ENCODE measurements around the gene SPPL2B.

GRCh38 chr19:2350656-2351055 is 22.2 kb downstream of the SPPL2B start:
- TF ChIP-seq CTCF (conservative IDR thresholded peaks at IDR 0.05; ENCODE audit: low read depth in 2 of 2) (no peak), POLR2AphosphoS5 (IDR thresholded peaks at IDR 0.05; ENCODE audit: low read depth) (no peak), EZH2phosphoT487 (IDR thresholded peaks at IDR 0.05; ENCODE audit: unreplicated experiment) (no peak), JUNB (IDR thresholded peaks at IDR 0.05; ENCODE audit: unreplicated experiment) (no peak), EZH2 (IDR thresholded peaks at IDR 0.05; ENCODE audit: low read depth, unreplicated experiment) (no peak), REST (IDR thresholded peaks at IDR 0.05; ENCODE audit: unreplicated experiment) (no peak), CREB1 (CRISPR knock-in tag; IDR thresholded peaks at IDR 0.05; ENCODE audit: low read depth) (no peak)
